ENCODE results near the gene CASKIN1. TPM values are rescaled to one million over a fixed set of nuclear protein-coding genes. Genes with fewer than 3 reads are reported as not detected.

CASKIN1 gene
- total RNA-seq, 1 experiment from 2014 or later = 0.02 TPM

DNA sequence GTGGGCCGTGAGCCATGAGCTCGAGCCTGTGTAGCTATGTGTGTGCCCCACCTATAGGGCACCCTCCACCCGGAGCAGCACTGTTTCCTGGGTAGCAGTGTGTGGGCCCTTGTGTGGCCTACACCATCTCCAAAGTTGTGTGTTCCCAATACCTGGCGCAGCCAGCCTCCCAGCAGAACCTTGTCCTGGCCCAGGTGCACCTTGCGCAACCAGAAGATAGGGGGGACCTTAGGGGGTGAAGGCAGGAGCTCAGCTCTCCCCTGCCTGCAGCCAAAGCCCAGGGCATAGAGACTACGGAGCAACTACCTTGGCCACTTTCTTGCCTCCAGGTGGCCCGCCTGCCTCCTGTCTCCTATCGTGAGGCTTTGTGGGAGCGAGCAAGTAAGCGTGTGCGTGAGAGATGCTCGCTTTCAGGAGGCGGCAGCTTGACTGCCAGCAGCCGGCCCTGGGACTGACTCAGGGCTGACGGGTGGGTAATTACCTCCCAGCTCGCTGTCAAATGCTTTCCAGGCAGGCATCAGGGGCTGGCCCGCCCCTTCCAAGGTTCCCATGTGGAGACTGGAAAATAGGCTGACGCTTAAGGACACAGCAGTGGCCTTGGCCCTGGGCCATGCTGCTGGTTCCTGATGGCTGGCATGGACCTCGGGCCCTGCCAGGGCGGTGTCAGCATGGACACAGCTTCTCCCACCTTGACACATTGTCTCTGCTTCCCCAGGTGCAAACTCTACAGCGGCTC, 21.8 kb downstream of the CASKIN1 start:
- DNase-seq (ENCODE audit: low spot score) = no peak

DNA sequence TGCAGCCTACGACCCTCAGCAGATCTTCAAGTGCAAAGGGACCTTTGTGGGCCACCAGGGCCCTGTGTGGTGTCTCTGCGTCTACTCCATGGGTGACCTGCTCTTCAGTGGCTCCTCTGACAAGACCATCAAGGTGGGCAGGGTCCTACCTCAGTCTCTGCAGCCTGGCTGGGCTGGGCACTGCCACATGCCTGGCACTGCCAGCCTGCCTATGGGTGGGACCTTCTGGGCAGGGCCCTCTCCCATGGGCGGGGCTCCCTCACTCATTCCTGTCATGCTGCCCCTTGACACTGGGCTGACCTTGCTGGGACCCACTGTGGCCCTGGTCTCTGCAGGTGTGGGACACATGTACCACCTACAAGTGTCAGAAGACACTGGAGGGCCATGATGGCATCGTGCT, 22.5 kb downstream of the CASKIN1 start:
- no peak for DNase-seq (ENCODE audit: low spot score)

DNA sequence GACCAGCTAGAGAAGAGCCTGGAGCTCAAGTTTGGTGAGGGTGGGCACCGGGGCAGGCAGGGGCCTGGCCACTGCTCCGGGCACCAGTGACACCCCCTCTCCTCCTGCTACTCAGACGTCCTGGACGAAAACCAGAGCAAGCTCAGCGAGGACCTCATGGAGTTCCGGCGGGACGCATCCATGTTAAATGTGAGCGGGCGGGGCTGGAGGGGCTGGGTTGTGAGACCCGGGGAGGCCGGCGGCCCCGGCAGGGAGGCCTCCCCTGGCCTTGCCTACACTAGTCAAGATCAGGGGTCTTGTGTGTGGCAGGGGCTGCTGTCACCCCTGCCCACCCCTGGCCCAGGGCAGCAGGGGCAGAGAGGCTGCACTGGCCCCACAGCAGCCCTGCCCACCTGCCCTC, 23.0 kb downstream of the CASKIN1 start:
- no peak for DNase-seq (ENCODE audit: low spot score)

DNA sequence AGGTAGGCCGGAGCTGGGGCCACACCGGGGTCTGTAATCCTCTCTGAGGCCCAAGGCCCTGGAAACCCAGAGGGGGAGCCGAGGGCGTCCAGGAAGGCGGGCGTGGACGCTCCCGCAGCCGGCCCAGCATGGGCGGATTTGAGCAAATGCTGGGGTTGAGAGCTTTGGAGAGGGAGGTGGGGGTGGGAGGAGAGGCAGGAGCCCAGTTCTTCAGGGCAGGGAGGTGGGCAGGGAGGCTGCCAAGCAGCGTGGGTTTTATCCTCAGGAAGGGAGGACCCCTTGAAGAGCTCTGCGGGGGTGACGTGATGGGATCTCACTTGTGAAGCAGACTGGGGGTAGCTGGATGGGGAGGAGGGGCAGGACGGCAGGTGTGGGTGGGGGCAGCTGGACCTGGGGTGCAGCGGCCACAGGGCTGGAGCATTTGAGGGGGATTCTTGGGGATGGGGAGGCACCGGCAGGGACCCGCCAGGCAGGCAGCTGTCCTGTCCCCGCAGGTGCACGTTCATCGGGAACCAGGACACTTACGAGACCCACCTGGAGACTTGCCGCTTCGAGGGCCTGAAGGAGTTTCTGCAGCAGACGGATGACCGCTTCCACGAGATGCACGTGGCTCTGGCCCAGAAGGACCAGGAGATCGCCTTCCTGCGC, 23.6 kb downstream of the CASKIN1 start:
- no peak for DNase-seq (ENCODE audit: low spot score)

DNA sequence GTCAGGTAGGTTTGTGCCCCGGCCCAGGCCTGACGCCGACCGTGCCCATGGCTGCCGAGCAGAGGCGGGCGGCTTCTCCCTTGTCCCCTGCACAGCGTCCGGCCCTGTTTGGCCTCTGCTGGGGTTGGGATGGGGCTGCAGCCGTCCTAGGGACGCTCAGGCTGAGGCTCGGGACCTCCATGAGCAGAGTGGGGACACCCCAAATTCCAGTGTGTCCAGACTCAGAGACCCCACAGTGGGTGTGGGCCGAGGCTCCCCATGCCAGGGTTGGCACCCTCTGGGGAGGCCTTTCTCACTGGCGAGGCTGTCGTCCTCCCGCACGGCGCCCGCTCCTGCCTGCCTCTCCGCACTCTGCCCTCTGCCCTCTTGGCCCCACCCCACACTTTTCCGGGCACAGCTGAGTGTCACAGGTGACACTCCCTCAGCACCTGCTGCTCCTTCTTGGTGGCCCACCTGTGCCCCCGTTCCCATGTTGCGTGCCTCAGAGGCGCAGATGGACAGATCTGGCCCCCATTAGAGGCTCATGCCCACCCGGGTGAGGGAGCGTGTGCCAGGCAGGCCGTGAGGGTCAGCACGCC, 24.7 kb downstream of the CASKIN1 start:
- DNase-seq (ENCODE audit: low spot score) = no peak

DNA sequence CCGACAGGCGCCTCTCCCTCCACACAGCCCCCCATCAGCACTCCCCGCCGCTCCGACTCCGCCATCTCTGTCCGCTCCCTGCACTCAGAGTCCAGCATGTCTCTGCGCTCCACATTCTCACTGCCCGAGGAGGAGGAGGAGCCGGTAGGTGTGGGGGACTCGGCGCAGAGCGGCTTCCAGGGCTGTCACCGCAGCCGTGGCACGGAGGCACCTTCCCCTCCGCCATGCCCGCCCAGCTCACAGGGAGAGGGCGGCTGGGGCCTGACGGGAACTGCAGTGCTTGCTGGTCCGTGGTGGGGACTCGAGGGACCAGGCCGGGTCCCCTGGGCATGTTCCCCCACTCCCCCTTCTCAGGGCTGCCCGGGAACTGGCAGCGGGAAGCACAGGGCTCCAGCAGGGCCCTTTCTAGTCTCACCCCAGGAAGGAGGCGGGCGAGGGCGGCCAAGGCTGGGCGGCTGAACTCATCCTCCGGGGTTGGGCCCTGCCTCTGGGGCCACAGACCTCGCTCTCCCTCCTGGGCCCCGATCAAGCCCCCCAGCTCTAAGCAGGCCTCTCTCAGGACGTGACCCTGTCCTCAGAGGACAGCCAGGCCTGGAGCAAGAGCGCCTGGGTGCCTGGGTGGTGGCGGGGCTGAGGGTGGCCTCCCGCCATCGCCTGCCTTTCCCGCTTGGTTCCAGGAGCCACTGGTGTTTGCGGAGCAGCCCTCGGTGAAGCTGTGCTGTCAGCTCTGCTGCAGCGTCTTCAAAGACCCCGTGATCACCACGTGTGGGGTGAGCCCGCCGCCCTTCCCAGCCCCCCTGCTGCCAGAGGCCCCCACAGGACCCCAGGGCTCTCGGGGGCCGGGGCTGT, 25.6 kb downstream of the CASKIN1 start:
- DNase-seq (ENCODE audit: low spot score) = no peak

DNA sequence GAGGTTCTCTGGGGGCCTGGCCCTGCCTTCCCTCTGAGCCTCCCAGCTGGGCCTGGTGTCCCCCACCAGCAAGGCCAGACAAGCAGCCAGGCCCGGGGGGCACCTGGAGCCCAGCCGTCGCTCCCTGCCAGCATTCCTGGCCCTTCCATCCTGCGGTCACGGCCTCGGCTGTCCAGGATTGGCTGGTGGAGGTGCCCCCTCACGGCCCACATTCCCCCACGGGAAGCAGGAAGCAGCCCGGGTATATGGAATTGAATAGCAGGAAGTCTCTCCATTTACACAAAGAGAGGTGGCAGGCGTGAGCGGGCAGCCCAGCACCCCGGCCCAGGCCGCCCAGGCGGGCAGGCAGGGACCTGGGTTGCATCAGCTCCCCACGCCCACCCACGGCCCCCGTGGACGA, 26.3 kb downstream of the CASKIN1 start:
- no peak for DNase-seq (ENCODE audit: low spot score)

DNA sequence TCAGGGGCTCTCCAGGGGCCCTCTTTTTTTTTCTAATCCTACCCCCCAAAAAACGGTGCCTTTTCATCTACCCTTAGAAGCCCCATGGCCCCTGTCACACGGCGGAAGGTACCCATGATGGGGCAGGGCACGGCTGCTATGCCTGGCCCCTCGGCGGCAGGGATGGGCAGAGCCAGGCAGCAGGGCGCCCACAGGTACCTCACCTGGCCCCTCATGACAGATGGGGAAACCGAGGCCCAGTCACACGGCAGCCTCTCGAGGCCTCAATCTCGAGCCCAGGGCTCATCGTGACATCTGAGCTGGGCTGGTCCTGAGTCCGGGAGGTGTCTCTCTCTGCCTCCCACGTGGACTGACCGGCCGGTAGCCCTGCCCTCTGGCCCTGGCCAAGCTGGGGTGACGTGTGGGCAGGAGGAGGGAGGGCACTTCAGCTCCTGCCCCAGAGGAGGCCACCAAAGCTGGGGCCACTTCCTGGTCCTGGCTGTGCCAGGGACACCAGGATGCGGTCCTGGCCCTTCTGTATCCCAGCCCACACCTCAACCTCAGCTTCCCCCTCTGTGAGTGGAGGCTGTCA, 29.3 kb downstream of the CASKIN1 start:
- no peak for DNase-seq (ENCODE audit: low spot score)

DNA sequence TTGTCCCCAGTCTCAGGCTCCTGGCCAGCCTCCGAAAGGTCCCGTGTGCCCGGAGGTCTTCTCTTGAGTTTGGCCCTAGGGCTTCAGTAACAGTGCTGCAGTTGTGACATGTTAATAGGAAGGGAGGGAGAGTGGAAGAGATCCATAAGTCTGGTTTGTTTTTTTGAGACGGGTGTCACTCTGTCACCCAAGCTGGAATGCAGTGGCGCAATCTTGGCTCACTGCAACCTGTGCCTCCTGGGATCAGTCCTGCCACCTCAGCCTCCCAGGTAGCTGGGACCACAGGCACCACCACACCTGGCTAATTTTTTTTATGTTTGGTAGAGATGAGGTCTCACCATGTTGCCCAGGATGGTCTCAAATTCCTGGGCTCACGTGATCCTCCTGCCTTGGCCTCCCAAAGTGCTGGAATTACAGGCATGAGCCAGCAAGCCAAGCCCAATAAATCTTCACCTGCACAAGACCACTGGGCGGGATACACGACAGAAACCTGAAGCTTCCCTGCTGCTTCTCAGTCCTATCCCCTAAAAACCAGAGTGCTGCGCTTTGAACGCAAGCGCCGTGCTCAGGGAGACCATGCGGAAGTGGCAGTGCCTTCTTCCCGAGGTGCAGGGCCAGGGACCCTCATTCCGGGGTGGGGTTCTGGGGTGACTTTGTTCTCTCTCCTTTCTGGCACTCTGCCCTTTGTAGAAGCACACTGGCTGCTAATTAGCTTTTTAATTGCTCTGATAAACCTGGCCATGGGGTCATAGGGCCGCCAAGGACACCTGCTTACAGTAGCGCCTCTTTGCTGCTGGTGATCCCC, 29.9 kb downstream of the CASKIN1 start:
- DNase-seq (ENCODE audit: low spot score) = no peak

DNA sequence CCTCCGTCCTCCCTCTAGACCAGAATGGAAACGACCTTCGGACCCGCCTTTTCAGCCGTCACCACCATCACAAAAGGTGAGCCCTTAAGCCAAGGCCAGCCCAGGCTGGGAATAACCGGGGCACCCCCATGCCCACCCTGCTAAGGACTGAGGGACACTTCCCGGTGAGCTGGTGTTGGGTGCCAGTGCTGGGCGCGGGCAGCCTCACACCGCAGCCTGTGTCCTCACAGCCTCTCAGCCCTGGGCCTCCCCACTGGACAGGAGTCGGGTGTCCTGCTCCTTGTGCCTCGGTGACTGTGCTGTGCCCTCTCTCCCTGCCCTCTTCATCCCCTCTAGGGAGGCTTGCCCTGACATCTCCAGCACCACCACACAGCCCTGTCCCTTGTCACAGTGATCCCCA, 30.5 kb downstream of the CASKIN1 start:
- no peak for DNase-seq (ENCODE audit: low spot score)

DNA sequence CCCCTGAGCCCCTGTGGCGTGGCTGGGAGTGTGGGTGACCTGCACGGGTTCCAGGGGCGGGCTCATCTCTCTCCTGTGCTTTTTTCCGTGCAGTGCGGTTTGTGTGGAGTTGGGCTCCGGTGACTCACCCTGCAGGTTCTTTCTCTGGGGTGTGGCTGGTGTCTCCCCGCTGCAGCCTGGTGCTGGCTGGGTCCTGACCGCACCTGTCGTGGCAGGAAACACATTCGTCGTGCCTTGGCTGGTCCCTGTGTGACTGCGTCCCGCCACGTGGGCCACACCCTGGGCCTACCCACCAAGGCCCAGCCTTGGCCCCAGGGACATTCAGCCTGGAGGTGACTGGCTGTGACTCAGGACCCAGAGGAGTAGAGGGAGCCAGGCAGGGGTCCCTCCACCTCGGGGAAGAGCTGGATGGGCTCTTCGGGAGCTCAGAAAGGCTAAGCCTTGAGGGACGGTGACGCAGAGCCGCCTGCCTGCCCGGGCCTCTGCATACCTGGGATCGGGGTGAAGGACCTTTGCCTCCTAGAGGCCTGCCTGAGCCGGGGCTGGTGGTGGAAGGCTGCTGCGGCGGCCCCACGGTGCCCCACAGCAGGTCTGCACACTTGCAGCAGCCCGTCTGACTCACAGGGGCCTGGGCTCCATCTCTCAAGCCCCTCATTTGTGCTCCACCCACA, 33.1 kb downstream of the CASKIN1 start:
- no peak for DNase-seq (ENCODE audit: low spot score)

DNA sequence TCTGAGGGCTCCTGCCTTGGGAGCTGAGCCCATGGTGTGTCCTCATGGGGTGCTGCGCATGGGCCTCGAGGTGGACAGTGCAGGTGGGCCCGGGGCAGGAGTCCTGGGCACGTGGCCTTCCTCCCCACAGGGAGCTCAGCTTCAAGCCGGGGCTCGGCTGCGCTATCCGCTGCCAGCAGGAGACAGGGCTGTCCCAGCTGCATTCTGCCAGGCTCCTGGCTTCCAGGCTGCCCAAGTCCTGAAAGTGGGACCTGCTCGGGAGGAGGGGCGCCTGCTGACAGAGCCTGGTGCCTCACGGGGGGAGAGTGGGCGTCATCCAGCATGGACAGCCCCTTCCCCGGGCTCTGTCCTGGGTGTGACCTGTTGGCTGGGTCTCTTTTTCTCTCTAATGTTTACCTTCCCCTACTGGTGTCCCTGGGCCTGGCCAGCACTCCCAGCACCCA, 33.7 kb downstream of the CASKIN1 start:
- no peak for DNase-seq (ENCODE audit: low spot score)

DNA sequence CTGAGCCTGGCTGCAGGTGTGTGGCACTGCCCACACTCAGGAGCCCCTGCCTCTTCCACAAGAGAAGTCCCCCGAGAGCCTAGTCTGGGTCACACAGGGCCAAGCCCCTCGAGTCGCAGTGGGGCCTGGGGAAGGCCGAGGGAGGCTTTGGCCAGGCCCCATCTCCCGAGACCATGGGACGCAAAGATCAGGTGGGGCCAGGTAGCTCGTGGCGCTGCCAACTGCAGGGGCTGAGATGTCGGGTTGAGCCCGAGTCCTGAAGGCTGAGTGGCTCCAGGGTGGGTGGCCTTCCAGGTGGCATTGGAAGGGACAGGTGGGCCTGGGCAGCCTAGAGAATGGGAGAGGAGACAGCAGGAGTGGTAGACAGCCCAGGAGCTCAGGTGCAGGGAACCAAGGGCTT, 34.5 kb downstream of the CASKIN1 start:
- DNase-seq (ENCODE audit: low spot score) = no peak

DNA sequence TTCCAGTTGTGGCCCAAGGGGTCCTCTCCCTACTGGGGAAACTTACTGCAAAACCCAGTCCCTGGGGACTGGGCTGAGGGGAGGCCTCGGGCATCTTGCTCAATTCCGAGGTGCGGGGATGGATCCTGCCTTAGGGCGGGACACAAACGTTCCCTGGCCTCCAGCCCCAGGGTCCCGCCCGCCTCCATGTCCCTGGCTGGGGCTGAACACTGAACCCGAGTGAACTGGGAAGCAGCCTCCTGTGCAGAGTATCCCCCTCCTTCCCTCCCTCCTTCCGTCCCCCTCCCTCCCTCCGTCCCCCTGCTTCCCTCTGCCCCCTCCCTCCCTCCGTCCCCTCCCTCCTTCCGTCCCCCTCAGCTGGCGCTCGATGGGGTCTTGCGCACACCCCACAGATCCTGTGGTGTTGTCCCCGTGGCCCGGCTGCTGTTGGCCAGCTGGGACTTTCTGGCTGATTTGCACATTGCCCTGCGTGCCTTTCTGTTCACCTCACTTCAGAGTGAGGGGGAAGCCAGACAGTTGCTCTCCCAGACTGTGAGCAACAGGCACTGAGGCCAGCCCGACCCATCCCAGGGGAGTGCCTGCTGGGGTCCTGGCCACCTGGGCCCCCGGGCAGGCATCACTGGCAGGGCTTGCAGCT, 35.4 kb downstream of the CASKIN1 start:
- DNase-seq (ENCODE audit: low spot score) = no peak

DNA sequence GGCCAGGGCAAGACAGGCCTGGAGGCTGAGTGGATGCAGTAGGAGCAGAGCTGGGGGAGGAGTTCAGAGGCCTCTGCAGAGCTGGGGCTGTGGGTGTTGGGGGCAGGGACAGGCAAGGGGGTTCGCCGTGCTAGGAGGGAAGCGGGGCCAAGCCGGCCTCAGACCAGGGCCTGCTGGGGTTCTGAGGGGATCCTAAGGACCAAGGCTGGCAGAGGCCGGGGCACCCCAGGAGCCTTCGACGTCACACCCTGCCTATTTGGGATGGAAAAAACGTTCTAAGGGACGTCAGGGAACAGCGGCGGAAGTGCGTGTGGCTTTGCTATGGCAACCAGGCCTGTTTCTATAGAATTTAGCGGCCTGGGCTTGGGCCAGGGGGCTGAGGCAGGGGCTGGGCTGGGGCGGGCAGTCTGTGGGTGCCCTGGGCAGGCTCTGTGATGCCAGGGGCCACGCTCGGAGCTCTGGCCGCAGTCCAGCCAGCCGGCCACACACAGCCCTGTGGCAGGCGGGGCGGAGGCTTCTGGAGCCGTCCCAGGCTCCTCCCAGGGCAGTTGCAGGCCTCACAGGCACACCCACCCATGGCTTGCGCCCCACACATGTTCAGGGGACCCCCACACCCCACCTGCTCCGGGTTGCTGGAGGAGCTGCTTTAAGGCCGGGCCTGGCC, 37.1 kb downstream of the CASKIN1 start:
- DNase-seq (ENCODE audit: low spot score) = no peak

DNA sequence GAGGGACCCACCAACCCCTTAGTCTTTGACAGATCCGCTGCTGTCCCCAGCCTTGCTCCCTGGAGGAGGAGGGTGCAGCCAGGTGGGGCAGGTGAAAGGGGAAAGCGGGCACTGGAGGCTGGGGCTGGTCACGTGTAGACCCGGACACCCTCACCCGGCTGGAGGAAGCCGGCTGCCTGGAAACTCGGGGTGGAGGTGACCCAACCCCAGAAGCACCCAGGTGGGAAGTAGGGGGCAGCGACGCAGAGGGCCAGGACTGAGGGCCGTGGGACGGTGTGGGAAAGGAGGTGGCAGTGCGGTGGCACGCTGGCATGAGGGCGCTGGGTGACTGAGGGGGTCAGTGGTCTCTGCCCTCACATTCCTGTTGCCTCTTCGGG, 38.2 kb downstream of the CASKIN1 start:
- DNase-seq (ENCODE audit: low spot score) = no peak

DNA sequence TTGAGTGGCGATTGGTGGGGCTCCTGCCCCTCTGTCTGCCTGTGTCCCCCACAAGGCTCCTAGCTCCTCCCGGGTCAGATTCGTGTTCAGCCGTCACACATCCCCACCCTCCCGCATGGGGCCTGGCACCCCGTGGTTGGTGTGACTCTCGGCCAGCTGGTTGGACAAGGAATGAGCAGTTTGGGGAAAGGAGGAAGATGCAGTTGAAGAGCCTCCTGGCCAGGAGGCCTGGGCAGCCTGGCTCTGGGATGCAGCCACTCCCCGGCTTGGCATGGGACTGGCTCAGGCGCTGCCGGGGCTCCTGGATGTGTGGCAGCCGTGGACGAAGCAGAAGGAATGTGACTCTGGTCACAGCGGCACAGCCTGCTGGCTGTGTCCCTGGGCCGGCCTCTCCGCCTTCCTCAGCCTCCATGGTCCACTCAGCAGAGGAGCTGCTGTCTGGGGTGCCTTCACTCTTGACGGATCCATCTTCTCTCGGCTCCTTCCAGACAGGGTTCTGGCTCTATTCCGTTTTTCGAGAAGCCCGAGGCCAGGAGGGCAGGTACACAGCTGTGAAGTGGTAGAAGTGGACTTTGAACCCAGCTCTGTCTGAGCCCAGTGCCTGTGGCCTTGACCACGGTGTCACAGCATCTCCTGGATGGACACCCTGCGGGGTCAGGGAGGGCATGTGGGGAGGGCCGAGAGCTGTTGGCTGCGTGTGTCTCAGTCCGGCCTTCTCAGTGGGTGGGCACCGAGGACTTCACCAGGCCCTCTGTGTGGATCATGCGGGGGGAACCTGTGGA, 38.7 kb downstream of the CASKIN1 start:
- DNase-seq (ENCODE audit: low spot score) = no peak

DNA sequence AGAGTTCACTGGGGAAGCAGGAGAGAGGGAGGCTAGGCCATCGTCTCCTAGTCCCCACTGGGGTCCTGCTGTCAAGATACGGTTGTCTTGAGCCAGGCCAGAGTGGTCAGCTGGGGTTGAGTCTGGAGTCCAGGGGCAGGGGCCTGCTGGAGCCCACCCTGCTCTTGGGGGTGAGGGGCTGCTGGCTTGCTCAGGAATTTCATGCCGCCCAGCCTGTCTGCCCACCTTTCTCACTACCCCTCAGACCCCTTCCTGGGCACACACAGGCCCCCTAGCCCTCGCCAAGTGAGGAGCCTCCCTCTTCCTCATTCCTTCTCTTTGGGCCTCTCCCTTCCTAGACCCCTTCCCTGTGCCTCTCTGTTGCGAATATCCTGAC, 39.6 kb downstream of the CASKIN1 start:
- no peak for DNase-seq (ENCODE audit: low spot score)
